ENCODE data around the gene TLR4.

GRCh38 chr9:117771136-117771535, 66.9 kb downstream of the TLR4 start:
- TF ChIP-seq POLR2AphosphoS5 (IDR thresholded peaks at IDR 0.05; ENCODE audit: low read depth, low read length) (no peak), POU2F2 (IDR thresholded peaks at IDR 0.05; ENCODE audit: low read depth, low read length) (no peak)
